RWPE2 (cell line): Measurements from ENCODE around the gene PIP5K1A.
A peak's percentile ranks its signal among the peaks of the same experiment; 100 is the strongest.

Experiments
- ATAC-seq: fragments of 200-7000 bp; cut with Tn5 transposase; 3 replicates; pipeline ENCODE4 v1.9.1; 2021; ENCODE audit warnings: low read depth
- DNase-seq: peaks from one replicate; pipeline ENCODE4 v3.0.0-alpha.2; 2020; ENCODE audit warnings: low spot score
- H3K27ac ChIP-seq: fragments of 450-650 bp; 2 replicates; pipeline ENCODE4 v1.5.1; 2017; ENCODE audit warnings: mild to moderate bottlenecking; ENCODE audit not compliant: poor library complexity, severe bottlenecking
- H3K27me3 ChIP-seq: fragments of 250-450 bp; sonication (Bioruptor Pico); 2 replicates; pipeline ENCODE4 v1.5.1; 2021; ENCODE audit warnings: mild to moderate bottlenecking, moderate library complexity; ENCODE audit not compliant: insufficient read depth, poor library complexity, severe bottlenecking
- H3K36me3 ChIP-seq: fragments of 250-450 bp; sonication (Bioruptor Pico); 2 replicates; pipeline ENCODE4 v1.5.1; 2020; ENCODE audit warnings: low read depth, mild to moderate bottlenecking, moderate library complexity
- H3K4me1 ChIP-seq: fragments of 250-450 bp; sonication (Bioruptor Pico); 2 replicates; pipeline ENCODE4 v1.5.1; 2021; ENCODE audit warnings: mild to moderate bottlenecking, moderate library complexity; ENCODE audit not compliant: insufficient read depth, poor library complexity, severe bottlenecking
- H3K4me3 ChIP-seq: fragments of 250-450 bp; sonication (Bioruptor Pico); 2 replicates; pipeline ENCODE4 v1.5.1; 2021; ENCODE audit warnings: mild to moderate bottlenecking, moderate library complexity; ENCODE audit not compliant: severe bottlenecking
- H3K9me3 ChIP-seq: fragments of 250-450 bp; sonication (Bioruptor Pico); 2 replicates; pipeline ENCODE4 v1.5.1; 2021; ENCODE audit warnings: mild to moderate bottlenecking, moderate library complexity; ENCODE audit not compliant: severe bottlenecking
- TF ChIP-seq, protein P1 (sequence below): fragments of 450-650 bp; IDR thresholded peaks from one replicate; pipeline ENCODE4 v1.5.1; 2017; ENCODE audit warnings: mild to moderate bottlenecking, moderate library complexity; ENCODE audit not compliant: poor library complexity, severe bottlenecking

The PIP5K1A gene

DNA sequence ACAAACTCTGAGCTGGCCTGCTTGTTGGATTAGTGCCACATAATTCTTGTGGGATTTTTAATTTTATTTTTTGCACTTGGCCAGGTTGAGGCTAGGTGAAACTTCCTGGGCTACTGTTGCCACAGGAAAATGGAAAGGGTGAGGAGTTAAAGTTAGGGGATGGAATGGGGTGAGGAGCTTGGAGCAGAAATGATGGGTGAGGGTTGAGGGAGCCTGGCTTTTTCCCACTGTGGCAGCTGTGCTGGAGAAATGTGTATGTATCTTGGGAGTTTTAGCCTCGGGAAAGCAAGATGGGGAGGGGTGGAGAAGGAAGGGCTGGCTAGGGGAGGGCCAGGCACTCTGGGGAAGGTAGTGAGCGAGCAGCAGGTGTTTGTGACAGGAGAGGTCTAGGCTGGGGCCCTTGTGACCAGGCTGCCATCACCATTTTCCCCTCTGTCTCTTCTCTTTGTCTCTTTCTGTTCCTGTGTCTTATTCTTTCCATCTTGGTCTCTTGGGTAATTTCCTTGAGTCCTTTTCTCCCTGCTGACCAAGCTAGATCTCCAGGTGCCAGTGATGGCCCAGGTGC, 85.7 kb downstream of the PIP5K1A start:
- H3K9me3 ChIP-seq, result no peaks in the 10 kb centered on the region
- peaks cover 23% of the 10 kb centered on the region for H3K36me3 ChIP-seq
- no peak overlapping the region for H3K4me3 ChIP-seq
- no peak overlapping the region for H3K27ac ChIP-seq
- no peak for ATAC-seq
- TF ChIP-seq, protein P1, sequence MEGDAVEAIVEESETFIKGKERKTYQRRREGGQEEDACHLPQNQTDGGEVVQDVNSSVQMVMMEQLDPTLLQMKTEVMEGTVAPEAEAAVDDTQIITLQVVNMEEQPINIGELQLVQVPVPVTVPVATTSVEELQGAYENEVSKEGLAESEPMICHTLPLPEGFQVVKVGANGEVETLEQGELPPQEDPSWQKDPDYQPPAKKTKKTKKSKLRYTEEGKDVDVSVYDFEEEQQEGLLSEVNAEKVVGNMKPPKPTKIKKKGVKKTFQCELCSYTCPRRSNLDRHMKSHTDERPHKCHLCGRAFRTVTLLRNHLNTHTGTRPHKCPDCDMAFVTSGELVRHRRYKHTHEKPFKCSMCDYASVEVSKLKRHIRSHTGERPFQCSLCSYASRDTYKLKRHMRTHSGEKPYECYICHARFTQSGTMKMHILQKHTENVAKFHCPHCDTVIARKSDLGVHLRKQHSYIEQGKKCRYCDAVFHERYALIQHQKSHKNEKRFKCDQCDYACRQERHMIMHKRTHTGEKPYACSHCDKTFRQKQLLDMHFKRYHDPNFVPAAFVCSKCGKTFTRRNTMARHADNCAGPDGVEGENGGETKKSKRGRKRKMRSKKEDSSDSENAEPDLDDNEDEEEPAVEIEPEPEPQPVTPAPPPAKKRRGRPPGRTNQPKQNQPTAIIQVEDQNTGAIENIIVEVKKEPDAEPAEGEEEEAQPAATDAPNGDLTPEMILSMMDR, result no peak
- DNase-seq, result no peak
- H3K4me1 ChIP-seq, result no peaks in the 10 kb centered on the region
- H3K27me3 ChIP-seq, result no peaks in the 10 kb centered on the region

DNA sequence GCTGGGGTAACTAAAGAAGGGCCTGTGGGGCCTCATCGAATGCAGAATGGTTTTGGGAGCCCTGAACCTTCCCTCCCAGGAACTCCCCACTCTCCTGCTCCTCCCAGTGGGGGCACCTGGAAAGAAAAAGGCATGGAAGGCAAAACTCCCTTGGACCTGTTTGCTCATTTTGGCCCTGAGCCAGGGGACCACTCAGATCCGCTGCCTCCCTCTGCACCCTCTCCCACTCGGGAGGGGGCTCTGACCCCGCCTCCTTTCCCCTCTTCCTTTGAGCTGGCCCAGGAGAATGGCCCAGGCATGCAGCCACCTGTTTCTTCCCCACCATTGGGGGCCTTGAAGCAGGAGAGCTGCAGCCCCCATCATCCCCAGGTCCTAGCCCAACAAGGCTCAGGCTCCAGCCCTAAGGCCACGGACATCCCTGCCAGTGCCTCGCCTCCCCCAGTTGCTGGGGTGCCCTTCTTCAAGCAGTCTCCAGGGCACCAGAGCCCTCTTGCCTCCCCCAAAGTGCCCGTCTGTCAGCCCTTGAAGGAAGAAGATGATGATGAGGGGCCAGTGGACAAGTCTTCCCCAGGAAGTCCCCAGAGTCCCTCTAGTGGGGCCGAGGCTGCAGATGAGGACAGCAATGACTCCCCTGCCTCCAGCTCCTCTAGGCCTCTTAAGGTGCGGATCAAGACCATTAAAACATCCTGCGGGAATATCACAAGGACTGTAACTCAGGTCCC, 88.4 kb downstream of the PIP5K1A start:
- H3K4me1 ChIP-seq, result no peaks in the 10 kb centered on the region
- DNase-seq (no peak), ATAC-seq (no peak)
- peaks cover 43% of the 10 kb centered on the region for H3K36me3 ChIP-seq
- no peaks in the 10 kb centered on the region for H3K9me3 ChIP-seq
- TF ChIP-seq, protein P1, result no peak
- no peaks in the 10 kb centered on the region for H3K27me3 ChIP-seq
- no peak overlapping the region for H3K4me3 ChIP-seq
- no peak overlapping the region for H3K27ac ChIP-seq

DNA sequence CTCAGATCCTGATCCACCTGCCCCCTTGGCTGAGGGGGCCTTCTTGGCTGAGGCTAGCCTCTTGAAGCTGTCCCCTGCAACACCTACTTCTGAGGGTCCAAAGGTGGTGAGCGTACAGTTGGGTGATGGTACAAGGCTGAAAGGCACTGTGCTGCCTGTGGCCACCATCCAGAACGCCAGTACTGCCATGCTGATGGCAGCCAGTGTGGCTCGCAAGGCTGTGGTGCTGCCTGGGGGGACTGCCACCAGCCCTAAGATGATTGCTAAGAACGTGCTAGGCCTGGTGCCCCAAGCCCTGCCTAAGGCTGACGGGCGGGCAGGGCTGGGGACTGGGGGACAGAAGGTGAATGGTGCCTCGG, 89.0 kb downstream of the PIP5K1A start:
- no peaks in the 10 kb centered on the region for H3K27me3 ChIP-seq
- H3K4me1 ChIP-seq, result no peaks in the 10 kb centered on the region
- H3K9me3 ChIP-seq, result no peaks in the 10 kb centered on the region
- ATAC-seq (no peak), DNase-seq (no peak)
- H3K4me3 ChIP-seq, result no peak overlapping the region
- TF ChIP-seq, protein P1, result no peak
- no peak overlapping the region for H3K27ac ChIP-seq
- H3K36me3 ChIP-seq, result peaks cover 48% of the 10 kb centered on the region

DNA sequence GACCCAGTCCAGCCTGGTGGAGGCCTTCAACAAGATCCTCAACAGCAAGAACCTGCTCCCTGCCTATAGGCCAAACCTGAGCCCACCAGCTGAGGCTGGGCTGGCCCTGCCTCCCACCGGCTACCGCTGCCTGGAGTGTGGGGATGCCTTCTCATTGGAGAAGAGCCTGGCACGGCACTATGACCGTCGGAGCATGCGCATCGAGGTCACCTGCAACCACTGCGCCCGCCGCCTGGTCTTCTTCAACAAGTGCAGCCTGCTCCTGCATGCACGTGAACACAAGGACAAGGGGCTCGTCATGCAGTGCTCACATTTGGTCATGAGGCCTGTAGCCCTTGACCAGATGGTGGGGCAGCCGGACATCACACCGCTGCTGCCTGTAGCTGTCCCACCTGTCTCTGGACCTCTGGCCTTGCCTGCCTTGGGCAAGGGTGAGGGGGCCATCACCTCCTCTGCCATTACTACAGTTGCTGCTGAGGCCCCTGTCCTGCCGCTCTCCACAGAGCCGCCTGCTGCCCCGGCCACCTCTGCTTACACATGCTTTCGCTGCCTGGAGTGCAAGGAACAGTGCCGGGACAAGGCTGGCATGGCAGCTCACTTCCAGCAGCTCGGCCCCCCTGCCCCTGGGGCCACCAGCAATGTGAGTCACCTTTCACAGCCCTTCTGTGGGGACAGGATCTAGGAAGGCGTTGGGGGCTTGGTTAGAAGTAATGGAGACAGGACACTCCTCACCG, 89.6 kb downstream of the PIP5K1A start:
- H3K4me1 ChIP-seq, result no peaks in the 10 kb centered on the region
- TF ChIP-seq, protein P1, result no peak
- H3K27ac ChIP-seq, result no peak overlapping the region
- H3K4me3 ChIP-seq, result no peak overlapping the region
- ATAC-seq (no peak), DNase-seq (peak; percentile 72)
- no peaks in the 10 kb centered on the region for H3K9me3 ChIP-seq
- H3K36me3 ChIP-seq, result peaks cover 54% of the 10 kb centered on the region
- no peaks in the 10 kb centered on the region for H3K27me3 ChIP-seq
